NCI-H524 treated with DMSO at 0.1 percent for 48 hours (cell line): ENCODE results near the gene OSR1.
"Not testable (repeated sequence)": the region's sequence is repeated elsewhere in the genome, so short reads cannot be mapped to it uniquely, and the experiment has no call there.

Experiments
- DNase-seq: peaks from one replicate; lab custom pipeline; 2025; lab: John Stamatoyannopoulos, UW

The OSR1 gene

GRCh38 chr2:19332503-19332902 lies 25.9 kb downstream of the OSR1 start:
- DNase-seq = no peak

GRCh38 chr2:19331450-19331849 lies 27.0 kb downstream of the OSR1 start:
- no peak for DNase-seq

GRCh38 chr2:19330436-19330835 lies 28.0 kb downstream of the OSR1 start:
- no peak for DNase-seq

GRCh38 chr2:19329445-19329844 lies 29.0 kb downstream of the OSR1 start:
- no peak for DNase-seq

- DNase-seq = no peak
These were observed 30.9 kb downstream of the OSR1 start for GRCh38 chr2:19327496-19327895.

- DNase-seq = no peak
These were observed 36.5 kb downstream of the OSR1 start for GRCh38 chr2:19321946-19322345.

- no peak for DNase-seq
These were observed 37.6 kb downstream of the OSR1 start for GRCh38 chr2:19320813-19321212.

- no peak for DNase-seq
These were observed 38.7 kb downstream of the OSR1 start for GRCh38 chr2:19319698-19320097.

GRCh38 chr2:19319064-19319463 lies 39.4 kb downstream of the OSR1 start:
- no peak for DNase-seq

- DNase-seq = no peak
These were observed 44.9 kb downstream of the OSR1 start for GRCh38 chr2:19313553-19313952.

- no peak for DNase-seq
These were observed 45.5 kb downstream of the OSR1 start for GRCh38 chr2:19312949-19313348.

- not testable (repeated sequence) for DNase-seq
These were observed 52.4 kb downstream of the OSR1 start for GRCh38 chr2:19306065-19306464.

- DNase-seq = not testable (repeated sequence)
These were observed 52.9 kb downstream of the OSR1 start for GRCh38 chr2:19305400-19306055.

GRCh38 chr2:19301706-19302105 lies 56.7 kb downstream of the OSR1 start:
- no peak for DNase-seq
